GM23248 (cell line): ENCODE results near the gene TET2.

Source experiments
- EZH2 ChIP-seq: fragments of 200-600 bp; sonication (generic); IDR thresholded peaks from 2 replicates; pipeline ENCODE4 v1.6.1; 2018; ENCODE audit warnings: antibody characterized with exemption, mild to moderate bottlenecking; ENCODE audit not compliant: insufficient read depth, poor library complexity, severe bottlenecking
- EZH2phosphoT487 ChIP-seq: fragments of 200-600 bp; sonication (generic); IDR thresholded peaks from 2 replicates; pipeline ENCODE4 v1.6.1; 2018; ENCODE audit warnings: antibody characterized with exemption, moderate library complexity, mild to moderate bottlenecking, low read depth; ENCODE audit not compliant: insufficient read depth

GRCh38 chr4:105139646-105140045, 7.0 kb upstream of the TET2 start:
- TF ChIP-seq EZH2phosphoT487, result no peak
- TF ChIP-seq EZH2, result no peak
